ENCODE results near the gene F2RL2. TPM values are rescaled to one million over a fixed set of nuclear protein-coding genes. Genes with fewer than 3 reads are reported as not detected.

The F2RL2 gene
- total RNA-seq, 2 donors from 2014 or later: 0.10 to 1.4 TPM

DNA sequence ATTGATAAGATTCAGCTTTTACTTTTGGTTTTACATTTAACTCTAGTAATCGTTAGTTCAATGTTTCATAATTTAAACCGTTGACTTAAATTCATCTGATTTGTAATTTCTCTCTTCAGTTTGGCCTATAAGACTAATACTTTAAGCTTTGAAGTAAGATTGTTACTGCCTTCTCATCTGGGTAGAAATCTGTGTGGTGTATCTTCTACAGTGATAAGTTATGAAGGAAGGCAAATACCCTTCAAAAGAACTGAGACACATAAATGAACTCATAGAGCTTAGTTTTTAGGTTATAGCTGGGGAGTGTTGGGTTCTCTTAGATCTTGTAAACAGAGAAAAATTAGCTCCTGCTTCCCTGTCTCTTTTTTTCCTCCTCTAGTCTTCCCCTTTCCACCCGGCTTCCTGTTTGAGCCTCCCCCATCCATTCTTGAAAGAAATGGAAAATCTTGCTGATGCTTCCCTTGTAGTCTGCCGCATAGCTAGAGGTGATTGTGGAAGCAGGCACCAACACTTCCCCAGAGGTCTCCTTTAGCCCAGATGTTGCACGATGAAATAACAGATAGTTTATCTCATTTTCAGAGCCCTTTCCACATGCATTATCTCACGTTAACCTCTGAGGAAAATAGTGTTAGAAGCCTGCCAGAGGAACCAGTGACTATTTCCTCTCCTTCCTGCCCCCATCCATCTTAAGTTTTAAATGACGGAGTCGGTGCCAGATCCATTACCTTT is 2.0 kb upstream of the F2RL2 start:
- Histone ChIP-seq H3K9me3 (no peaks in the 10 kb centered on the region), H3K4me1 (no peaks in the 10 kb centered on the region), H3K36me3 (no peaks in the 10 kb centered on the region), H3K27ac (no peak overlapping the region), H3K9ac (ENCODE audit: low read depth in 2 of 2, low read length in 2 of 2) (no peak overlapping the region), H3K4me3 (no peak overlapping the region), H3K27me3 (no peaks in the 10 kb centered on the region)
- intact Hi-C loops (cut with DNase I): no loop called here
- TF ChIP-seq, protein P1, sequence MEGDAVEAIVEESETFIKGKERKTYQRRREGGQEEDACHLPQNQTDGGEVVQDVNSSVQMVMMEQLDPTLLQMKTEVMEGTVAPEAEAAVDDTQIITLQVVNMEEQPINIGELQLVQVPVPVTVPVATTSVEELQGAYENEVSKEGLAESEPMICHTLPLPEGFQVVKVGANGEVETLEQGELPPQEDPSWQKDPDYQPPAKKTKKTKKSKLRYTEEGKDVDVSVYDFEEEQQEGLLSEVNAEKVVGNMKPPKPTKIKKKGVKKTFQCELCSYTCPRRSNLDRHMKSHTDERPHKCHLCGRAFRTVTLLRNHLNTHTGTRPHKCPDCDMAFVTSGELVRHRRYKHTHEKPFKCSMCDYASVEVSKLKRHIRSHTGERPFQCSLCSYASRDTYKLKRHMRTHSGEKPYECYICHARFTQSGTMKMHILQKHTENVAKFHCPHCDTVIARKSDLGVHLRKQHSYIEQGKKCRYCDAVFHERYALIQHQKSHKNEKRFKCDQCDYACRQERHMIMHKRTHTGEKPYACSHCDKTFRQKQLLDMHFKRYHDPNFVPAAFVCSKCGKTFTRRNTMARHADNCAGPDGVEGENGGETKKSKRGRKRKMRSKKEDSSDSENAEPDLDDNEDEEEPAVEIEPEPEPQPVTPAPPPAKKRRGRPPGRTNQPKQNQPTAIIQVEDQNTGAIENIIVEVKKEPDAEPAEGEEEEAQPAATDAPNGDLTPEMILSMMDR (IDR thresholded peaks at IDR 0.05): no peak
- DNase-seq: no peak

DNA sequence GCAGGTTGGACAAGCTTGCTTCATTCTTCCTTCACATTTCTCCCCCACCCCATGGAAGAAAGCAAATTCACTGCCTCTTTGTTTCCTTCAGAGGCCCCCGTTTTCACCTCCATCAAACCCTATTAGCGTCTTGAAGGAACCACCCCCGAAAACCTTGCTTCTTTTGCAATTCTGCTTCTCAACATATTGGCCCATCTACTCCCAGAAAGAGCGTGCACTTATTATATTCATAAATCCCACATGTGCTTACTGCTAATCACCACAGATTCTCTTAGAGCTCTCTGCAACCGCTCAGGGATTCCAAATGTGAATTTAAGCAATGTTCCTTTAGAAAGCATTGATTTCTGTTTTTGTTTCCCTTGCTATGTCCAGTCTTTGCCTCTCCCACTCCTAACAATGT is 1.1 kb downstream of the F2RL2 start:
- Histone ChIP-seq H3K27ac (no peak overlapping the region), H3K27me3 (no peaks in the 10 kb centered on the region), H3K9me3 (no peaks in the 10 kb centered on the region), H3K4me1 (no peaks in the 10 kb centered on the region), H3K9ac (ENCODE audit: low read depth in 2 of 2, low read length in 2 of 2) (no peak overlapping the region), H3K36me3 (no peaks in the 10 kb centered on the region), H3K4me3 (no peak overlapping the region)
- TF ChIP-seq, protein P1 (IDR thresholded peaks at IDR 0.05): no peak
- DNase-seq: no peak
- intact Hi-C loops (cut with DNase I): no loop called here

DNA sequence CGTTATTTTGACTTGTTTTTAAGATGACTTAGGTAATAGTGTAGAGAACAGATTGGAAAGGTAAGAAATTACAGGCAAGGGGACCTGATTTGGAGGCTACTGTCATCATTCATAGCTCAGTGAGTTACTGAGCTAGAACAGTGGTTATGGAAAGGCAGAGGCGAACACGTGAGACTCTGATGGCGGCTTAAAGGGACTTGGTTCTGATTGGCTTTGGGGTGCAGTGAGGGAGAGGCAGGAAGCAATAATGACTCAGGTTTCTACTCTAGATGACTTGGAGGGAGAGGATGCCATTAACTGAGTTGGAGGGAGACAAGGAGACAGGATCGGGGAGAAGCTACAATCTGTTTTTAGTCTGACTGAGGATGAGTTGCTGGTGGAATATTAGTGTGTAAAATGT is 3.0 kb downstream of the F2RL2 start:
- Histone ChIP-seq H3K4me1 (no peaks in the 10 kb centered on the region), H3K27me3 (no peaks in the 10 kb centered on the region), H3K36me3 (no peaks in the 10 kb centered on the region), H3K9ac (ENCODE audit: low read depth in 2 of 2, low read length in 2 of 2) (no peak overlapping the region), H3K9me3 (no peaks in the 10 kb centered on the region), H3K4me3 (no peak overlapping the region), H3K27ac (no peak overlapping the region)
- intact Hi-C loops (cut with DNase I): no loop called here
- TF ChIP-seq, protein P1 (IDR thresholded peaks at IDR 0.05): no peak
- no peak for DNase-seq

DNA sequence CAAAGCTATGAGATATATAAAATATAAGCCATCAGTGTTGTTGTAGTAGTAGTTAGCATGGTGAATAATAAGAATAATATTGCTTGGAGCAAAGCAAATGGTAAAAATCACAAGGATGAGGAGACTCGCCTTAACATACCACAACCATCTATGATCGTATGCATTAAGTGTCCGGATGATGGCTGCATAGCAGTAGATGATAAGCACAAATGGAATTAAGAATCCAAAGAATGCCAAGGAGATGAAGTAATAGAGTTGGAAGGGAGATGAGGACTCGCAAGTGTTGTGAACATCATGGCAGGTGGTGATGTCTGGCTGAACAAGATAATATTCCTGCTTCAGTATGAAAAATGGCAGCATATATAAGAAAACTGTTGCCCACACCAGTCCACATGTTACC is 5.5 kb downstream of the F2RL2 start:
- no peak for DNase-seq
- Histone ChIP-seq H3K9me3 (no peaks in the 10 kb centered on the region), H3K36me3 (no peaks in the 10 kb centered on the region), H3K27ac (no peak overlapping the region), H3K9ac (ENCODE audit: low read depth in 2 of 2, low read length in 2 of 2) (no peak overlapping the region), H3K27me3 (no peaks in the 10 kb centered on the region), H3K4me3 (no peak overlapping the region), H3K4me1 (no peaks in the 10 kb centered on the region)
- TF ChIP-seq, protein P1 (IDR thresholded peaks at IDR 0.05): no peak
- intact Hi-C loops (cut with DNase I): no loop called here

DNA sequence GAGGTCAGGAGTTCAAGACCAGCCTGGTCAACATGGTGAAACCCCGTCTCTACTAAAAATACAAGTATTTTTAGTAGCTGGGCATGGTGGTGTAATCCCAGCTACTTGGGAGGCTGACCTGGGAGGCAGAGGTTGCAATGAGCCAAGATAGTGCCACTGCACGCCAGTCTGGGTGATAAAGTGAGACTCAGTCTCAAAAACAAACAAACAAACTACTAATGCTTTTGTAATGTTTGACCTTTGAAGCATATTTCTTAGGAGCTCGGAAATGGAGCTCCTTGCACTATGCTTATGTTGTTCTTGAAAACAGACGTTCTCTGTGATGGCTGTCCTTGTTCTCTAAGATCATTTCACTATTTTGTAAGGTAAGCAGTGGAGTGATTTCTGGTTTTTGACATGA is 6.0 kb downstream of the F2RL2 start:
- no peak for DNase-seq
- TF ChIP-seq, protein P1 (IDR thresholded peaks at IDR 0.05): no peak
- intact Hi-C loops (cut with DNase I): no loop called here
- Histone ChIP-seq H3K27ac (no peak overlapping the region), H3K36me3 (no peaks in the 10 kb centered on the region), H3K9ac (ENCODE audit: low read depth in 2 of 2, low read length in 2 of 2) (no peak overlapping the region), H3K4me1 (no peaks in the 10 kb centered on the region), H3K27me3 (no peaks in the 10 kb centered on the region), H3K4me3 (no peak overlapping the region), H3K9me3 (no peaks in the 10 kb centered on the region)

All from colonic mucosa (tissue), 4 donors.